ENCODE data around the gene B3GNT8.

The B3GNT8 gene

GRCh38 chr19:41426952-41427646 is at the start of gene B3GNT8:
Gene B3GNT8 (minus strand): TSS chr19:41427374. CDS start chr19:41426778, 596 bp downstream.
- DNase-seq, result peak; percentile 61 to 86 (median 67)

- DNase-seq, result no peak
These were observed 49.4 kb upstream of the B3GNT8 start for GRCh38 chr19:41476583-41476982.

GRCh38 chr19:41463257-41464256 is 36.4 kb upstream of the B3GNT8 start:
- peak in 2 of 3 donors; percentile 14 to 28 for DNase-seq

DNA sequence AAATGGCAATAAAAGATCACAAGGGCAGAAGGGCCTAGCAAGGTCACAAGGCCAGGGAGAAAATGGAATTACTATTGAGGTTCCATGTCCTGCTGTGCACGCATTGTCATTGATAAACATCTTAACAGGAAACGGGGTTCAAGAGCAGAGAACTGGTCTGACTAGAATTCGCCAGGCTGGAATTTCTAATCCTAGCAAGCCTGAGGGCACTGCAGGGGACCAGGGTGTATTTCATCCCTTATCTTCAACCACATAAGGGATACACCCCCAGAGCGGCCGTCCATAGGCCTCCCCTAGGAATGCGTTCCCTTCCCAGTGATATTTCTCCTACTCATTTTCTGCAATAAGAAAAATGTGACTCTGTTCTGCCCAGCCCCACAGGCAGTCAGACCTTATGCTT is 35.3 kb upstream of the B3GNT8 start:
- DNase-seq, result no peak

- DNase-seq, result no peak
These were observed 30.1 kb upstream of the B3GNT8 start for GRCh38 chr19:41457241-41457640.

DNA sequence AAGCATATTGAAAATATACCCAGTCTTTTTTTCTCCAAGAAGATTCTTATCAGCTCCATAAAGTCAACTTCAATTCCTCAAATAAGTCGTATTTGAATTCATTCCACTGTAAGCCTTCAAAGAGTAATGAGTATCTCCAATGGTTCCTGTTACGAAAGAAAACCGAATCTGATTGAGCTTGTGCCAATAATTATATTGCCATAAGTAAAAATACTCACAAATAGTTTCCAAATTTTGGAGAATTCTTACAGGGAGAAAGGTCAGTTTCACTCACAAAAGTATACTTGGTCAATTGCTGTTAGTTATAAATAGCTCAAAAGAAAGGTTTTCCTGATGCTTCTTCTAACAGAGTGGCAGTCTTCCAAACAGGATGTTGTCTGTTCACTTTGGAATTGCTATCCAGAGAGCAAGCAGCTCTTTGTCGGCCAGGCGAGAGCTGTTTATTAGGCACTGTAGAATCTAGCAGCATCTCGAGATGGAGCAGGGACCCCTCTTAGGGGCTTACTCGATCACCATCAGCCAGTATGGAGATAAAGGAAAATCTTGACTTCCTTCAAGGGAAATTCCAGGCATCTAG is 29.3 kb upstream of the B3GNT8 start:
- no peak for DNase-seq

DNA sequence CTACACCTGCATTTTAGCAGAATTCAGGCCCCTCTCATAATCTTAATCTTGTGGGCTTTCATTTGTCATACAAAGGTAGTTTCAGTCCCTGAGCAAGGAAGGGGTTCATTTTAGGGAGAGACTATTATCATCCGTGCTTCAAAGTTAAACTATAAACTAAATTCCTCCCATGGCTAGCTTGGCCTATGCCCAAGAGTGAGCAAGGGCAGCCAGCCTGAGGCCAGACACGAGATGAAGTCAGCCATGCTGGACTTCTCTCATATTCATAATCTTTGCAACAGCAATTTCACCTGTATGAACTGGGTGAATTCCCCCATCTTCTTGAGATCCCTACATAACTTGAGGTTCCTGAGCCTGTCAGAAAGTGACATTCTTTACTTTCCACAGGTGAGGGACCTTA is 28.8 kb upstream of the B3GNT8 start:
- DNase-seq, result no peak

- DNase-seq, result no peak
These were observed 25.6 kb upstream of the B3GNT8 start for GRCh38 chr19:41452584-41453275.

DNA sequence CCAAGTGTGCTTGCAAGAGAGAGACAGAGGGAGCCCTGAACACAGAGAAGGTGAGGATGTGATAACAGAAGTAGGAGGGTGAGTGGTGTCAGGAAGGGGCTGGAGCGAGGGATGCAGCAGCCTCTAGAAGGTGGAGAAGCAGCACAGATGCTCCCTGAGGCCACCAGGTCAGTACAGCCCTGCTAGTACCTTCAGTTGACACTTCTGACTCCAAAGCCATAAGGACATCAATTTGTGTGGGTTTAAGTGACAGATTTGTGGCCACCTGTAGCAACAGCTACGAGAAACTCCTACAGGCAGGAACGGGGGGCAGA is 22.6 kb upstream of the B3GNT8 start:
- DNase-seq, result no peak

DNA sequence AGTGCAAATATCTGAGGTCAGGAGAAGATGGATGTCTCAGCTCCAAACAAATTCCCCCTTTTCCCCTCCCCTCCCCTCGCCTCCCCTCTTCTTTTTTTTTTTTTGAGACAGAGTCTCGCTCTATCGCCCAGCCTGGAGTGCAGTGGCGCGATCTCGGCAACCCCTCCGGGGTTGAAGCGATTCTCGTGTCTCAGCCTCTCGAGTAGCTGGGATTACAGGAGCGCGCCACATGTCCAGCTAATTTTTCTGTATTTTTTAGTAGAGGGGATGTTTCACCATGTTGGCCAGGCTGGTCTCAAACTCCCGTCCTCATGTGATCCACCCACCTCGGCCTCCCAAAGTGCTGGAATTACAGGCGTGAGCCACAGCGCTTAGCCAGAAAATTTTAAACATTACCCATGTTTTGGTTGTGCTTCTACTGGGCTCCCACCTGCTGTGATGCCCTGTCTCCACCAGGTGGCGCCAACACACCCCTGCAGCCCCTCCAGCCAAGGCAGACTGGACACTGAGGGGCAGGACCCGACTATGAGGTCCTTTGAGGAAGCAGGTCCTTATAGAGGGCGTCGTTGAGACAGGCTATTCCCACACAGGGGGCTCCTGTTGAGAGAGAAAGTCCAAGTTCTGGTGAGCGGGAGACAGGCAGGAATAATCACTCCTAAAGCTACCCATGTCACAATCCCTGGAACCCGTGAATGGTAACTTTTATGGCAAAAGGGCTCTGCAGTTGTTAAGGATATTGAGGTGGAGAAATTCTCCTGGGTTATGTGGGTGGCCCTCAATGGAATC is 22.1 kb upstream of the B3GNT8 start:
- DNase-seq, result peak; percentile 75 to 83 (median 81)

GRCh38 chr19:41447732-41448332 is 20.7 kb upstream of the B3GNT8 start:
- DNase-seq, result no peak

- no peak for DNase-seq
These were observed 18.4 kb upstream of the B3GNT8 start for GRCh38 chr19:41445575-41445974.

GRCh38 chr19:41443813-41444455 is 16.8 kb upstream of the B3GNT8 start:
- no peak for DNase-seq

DNA sequence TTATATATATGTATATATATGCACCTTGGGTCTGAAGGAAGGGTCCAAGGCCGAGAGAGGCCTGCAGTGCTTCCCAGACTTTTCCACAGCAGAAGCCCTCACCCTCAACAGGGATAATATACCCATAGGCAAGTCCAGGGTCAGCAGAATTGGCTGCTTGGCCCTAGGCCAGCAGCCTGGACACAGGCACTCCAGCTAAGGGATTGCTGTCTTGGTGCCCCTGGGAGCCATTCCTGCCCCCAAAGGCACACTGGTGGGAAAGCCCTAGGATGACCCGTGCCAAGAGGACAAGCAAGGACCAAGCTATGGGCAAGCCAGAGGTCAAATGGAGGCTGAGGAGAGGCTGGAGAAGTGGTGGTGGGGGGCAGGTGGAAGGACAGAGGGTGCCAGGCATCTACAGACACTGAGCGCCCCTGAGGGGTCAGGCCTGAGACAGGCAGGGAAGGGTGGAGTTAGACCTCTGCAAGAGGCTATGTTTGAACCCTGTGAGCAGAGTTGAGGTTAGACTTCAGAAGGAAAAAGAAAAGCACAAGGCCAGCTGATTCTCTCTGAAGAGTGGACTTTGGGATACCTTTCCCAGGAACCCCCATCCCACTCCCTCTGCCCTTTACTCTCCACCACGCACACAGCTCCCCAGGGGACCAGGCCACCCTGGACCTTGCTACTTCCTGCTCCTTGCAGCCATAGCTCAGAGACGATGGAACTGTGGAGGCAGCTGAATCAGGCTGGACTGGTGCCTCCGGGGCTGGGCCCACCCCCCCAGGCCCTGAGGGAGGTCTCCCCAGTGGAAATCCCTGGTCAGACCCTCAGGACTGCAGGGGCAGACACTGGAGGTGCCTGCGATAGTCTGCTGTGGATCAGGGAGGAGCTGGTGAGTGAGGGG is 15.5 kb upstream of the B3GNT8 start, which contains the start of gene ERICH4:
ERICH4 (plus strand) TSS at position 684 of the 883 bp plus-strand sequence; CDS start at position 698, 14 bp downstream.
- no peak for DNase-seq

- no peak for DNase-seq
These were observed 14.3 kb upstream of the B3GNT8 start for GRCh38 chr19:41441321-41441945.

GRCh38 chr19:41439441-41440222 is 12.5 kb upstream of the B3GNT8 start, which contains the start of gene DMAC2:
Gene DMAC2 (minus strand): TSS chr19:41439912. CDS start chr19:41439899, 13 bp downstream.
- peak; percentile 97 to 99 (median 98) for DNase-seq

DNA sequence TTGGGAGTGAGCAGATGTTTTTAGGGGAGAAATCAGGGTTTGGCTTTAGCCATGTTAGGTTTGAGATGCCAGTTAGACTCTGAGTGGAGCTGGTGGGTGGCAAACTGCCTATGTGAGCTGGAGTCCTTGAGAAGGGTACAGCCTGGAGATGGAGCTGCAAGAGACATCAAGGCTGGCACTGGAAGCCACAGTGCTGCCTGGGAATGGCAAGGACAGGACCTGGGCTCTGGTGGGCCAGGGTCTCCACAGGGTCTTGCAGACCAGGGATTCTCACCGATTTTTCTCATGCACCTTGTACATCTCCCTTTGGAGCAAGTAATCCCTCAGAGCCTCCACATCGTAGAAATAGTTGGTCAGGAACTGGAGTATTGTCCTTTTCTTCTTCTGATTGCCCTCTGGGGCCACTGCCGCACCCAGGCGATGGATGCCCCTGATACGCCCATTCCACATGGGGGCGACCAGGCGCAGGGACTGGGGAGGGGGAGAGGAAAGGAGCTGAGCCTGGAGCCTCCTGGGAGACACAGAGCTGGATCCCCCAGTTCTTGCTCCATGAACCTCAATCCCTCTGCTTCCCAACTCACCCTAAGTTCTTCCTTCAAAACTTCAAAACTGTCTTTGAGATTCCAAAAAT is 10.9 kb upstream of the B3GNT8 start:
- no peak for DNase-seq

- no peak for DNase-seq
These were observed 9.4 kb upstream of the B3GNT8 start for GRCh38 chr19:41436674-41436951.
